HepG2 (cell line): ENCODE measurements around the gene ADPRM. TPM values are rescaled to one million over a fixed set of nuclear protein-coding genes. Genes with fewer than 3 reads are reported as not detected.
A peak's percentile ranks its signal among the peaks of the same experiment; 100 is the strongest.

Source experiments
- ARID2 ChIP-seq: sonication (generic); formaldehyde crosslinking; IDR thresholded peaks from 2 replicates; pipeline ENCODE4 v1.8.1; 2022; ENCODE audit warnings: mild to moderate bottlenecking, missing genetic modification reagents, borderline replicate concordance
- EHMT2 ChIP-seq: fragments of 200-600 bp; sonication (generic); IDR thresholded peaks from 2 replicates; pipeline ENCODE4 v1.7.0; 2017; ENCODE audit warnings: antibody characterized with exemption, low read depth, low read length, borderline replicate concordance
- ETV5 ChIP-seq: IDR thresholded peaks from 2 replicates; pipeline ENCODE4 v1.6.1; 2018; ENCODE audit warnings: missing biosample characterization, missing genetic modification reagents, inconsistent platforms, borderline replicate concordance
- FOXP1 ChIP-seq, 2 experiments: fragments of 450-650 bp in 1 of 2; IDR thresholded peaks; 2 replicates each; pipeline ENCODE4 v1.6.1; 2017 to 2018; ENCODE audit warnings: antibody characterized with exemption in 1 of 2
- HHEX ChIP-seq: IDR thresholded peaks from 2 replicates; pipeline ENCODE4 v1.6.1; 2016; ENCODE audit warnings: control low read depth
- KLF12 ChIP-seq: sonication (generic); formaldehyde crosslinking; IDR thresholded peaks from 2 replicates; pipeline ENCODE4 v1.4.0; 2020; ENCODE audit warnings: missing genetic modification reagents, borderline replicate concordance
- NCOA1 ChIP-seq: sonication (generic); formaldehyde crosslinking; IDR thresholded peaks from 2 replicates; pipeline ENCODE4 v1.9.0; 2021; ENCODE audit warnings: missing genetic modification reagents
- NFATC3 ChIP-seq: sonication (generic); formaldehyde crosslinking; IDR thresholded peaks from 2 replicates; pipeline ENCODE4 v1.5.1; 2020; ENCODE audit warnings: mild to moderate bottlenecking, missing genetic modification reagents
- NFRKB ChIP-seq: fragments of 450-650 bp; IDR thresholded peaks from 2 replicates; pipeline ENCODE4 v1.6.1; 2017
- NFYC ChIP-seq: IDR thresholded peaks from 2 replicates; pipeline ENCODE4 v1.6.1; 2016; ENCODE audit warnings: missing genetic modification reagents, missing compliant biosample characterization
- PAWR ChIP-seq: sonication (generic); formaldehyde crosslinking; IDR thresholded peaks from 2 replicates; pipeline ENCODE4 v1.4.0; 2020; ENCODE audit warnings: missing genetic modification reagents, mild to moderate bottlenecking, borderline replicate concordance
- RARG ChIP-seq: sonication (generic); formaldehyde crosslinking; IDR thresholded peaks from 2 replicates; pipeline ENCODE4 v1.4.0; 2020; ENCODE audit warnings: low read depth, mild to moderate bottlenecking, missing genetic modification reagents
- SIN3B ChIP-seq: fragments of 150-350 bp; IDR thresholded peaks from 2 replicates; pipeline ENCODE4 v1.6.1; 2014; ENCODE audit warnings: low read length
- SP5 ChIP-seq: IDR thresholded peaks from 2 replicates; pipeline ENCODE4 v1.6.1; 2016; ENCODE audit warnings: low read depth, borderline replicate concordance
- TEAD3 ChIP-seq: optimal IDR thresholded peaks from 2 replicates; pipeline ENCODE3; 2016; ENCODE audit warnings: borderline replicate concordance
- ZEB1 ChIP-seq: IDR thresholded peaks from 2 replicates; pipeline ENCODE4 v1.6.1; 2012; ENCODE audit warnings: mild to moderate bottlenecking, low read depth, inconsistent platforms; ENCODE audit not compliant: insufficient replicate concordance
- ZFP41 ChIP-seq: sonication (generic); formaldehyde crosslinking; IDR thresholded peaks from 2 replicates; pipeline ENCODE4 v1.4.0; 2020; ENCODE audit warnings: mild to moderate bottlenecking, missing genetic modification reagents, borderline replicate concordance
- ZFP90 ChIP-seq: sonication (generic); formaldehyde crosslinking; IDR thresholded peaks from 2 replicates; pipeline ENCODE4 v1.8.0; 2022; ENCODE audit warnings: missing genetic modification reagents, mild to moderate bottlenecking, inconsistent platforms, borderline replicate concordance
- ZNF737 ChIP-seq: sonication (generic); formaldehyde crosslinking; IDR thresholded peaks from 2 replicates; pipeline ENCODE4 v1.5.0; 2020; ENCODE audit warnings: missing genetic modification reagents, mild to moderate bottlenecking, borderline replicate concordance
- ZNF777 ChIP-seq: sonication (generic); formaldehyde crosslinking; IDR thresholded peaks from 2 replicates; pipeline ENCODE4 v1.4.0; 2020; ENCODE audit warnings: missing genetic modification reagents
- ZSCAN22 ChIP-seq: sonication (generic); formaldehyde crosslinking; IDR thresholded peaks from 2 replicates; pipeline ENCODE4 v1.4.0; 2020; ENCODE audit warnings: mild to moderate bottlenecking, missing genetic modification reagents
- ZSCAN25 ChIP-seq: sonication (generic); formaldehyde crosslinking; IDR thresholded peaks from 2 replicates; pipeline ENCODE4 v1.8.0; 2022; ENCODE audit warnings: mild to moderate bottlenecking, missing genetic modification reagents
- polyA plus RNA-seq, 8 experiments: library from polyadenylated mRNA; depleted of rRNA in 3 of 8; stranded (reverse) in 7 of 8; unstranded in 1 of 8; fragments of >200 nt; fragmentation: Illumina TruSeq in 4 of 8; extraction: Trizol in 4 of 8; gene quantifications; 2 replicates each; pipeline versions ENCODE4 v1.2.1 to v1.2.3, GENCODE V29; 2011 to 2016; ENCODE audit warnings: low read depth in 4 of 8, missing spikeins in 1 of 8, mixed read lengths in 1 of 8; ENCODE audit not compliant: insufficient read depth in 1 of 8
- total RNA-seq, 5 experiments: library from RNA; depleted of rRNA; stranded (reverse); fragments of >200 nt; fragmentation: Illumina TruSeq; extraction: Trizol; gene quantifications; 2 replicates each; pipeline ENCODE4 v1.2.3, GENCODE V29; 2016; ENCODE audit warnings: low read depth in 1 of 5
- TF ChIP-seq, protein P1 (sequence below): sonication (generic); formaldehyde crosslinking; IDR thresholded peaks from 2 replicates; pipeline ENCODE4 v1.5.0; 2020; ENCODE audit warnings: mild to moderate bottlenecking, missing genetic modification reagents
- TF ChIP-seq, protein P2 (sequence below): sonication (generic); formaldehyde crosslinking; IDR thresholded peaks from 2 replicates; pipeline ENCODE4 v1.4.0; 2020; ENCODE audit warnings: mild to moderate bottlenecking, low read depth, missing genetic modification reagents
- TF ChIP-seq, protein P3 (sequence below): sonication (generic); formaldehyde crosslinking; IDR thresholded peaks from 2 replicates; pipeline ENCODE4 v1.4.0; 2020; ENCODE audit warnings: missing genetic modification reagents

The ADPRM gene
- total and polyA plus RNA-seq, 2 of the 13 experiments (the other 11 are each of a cell fraction or from before 2014, with no cell fraction given), result 5.6 to 10.8 TPM

DNA sequence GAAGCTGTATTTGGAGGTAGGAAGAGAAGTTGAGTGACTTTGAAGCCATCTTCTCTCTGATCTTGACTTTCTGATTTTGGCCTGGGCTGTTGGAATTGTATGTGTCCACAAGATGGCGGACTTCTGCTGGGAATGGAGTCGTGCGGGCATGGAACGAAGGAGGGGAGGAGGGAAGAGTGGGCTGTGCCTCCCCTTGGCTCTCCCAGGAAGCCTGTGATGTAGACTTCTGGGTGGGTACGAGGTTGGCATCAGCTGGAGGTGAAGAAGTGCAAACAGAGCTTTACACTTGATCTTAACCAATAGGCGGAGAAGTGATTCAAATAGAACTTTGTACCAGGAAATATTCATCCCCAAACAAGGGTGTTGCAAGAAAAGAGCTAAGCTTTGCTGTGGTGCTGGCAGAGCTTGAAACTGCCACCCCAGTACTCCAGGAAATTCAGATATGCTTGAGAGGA is 39.8 kb downstream of the ADPRM start (continued):
- TF ChIP-seq, protein P1, sequence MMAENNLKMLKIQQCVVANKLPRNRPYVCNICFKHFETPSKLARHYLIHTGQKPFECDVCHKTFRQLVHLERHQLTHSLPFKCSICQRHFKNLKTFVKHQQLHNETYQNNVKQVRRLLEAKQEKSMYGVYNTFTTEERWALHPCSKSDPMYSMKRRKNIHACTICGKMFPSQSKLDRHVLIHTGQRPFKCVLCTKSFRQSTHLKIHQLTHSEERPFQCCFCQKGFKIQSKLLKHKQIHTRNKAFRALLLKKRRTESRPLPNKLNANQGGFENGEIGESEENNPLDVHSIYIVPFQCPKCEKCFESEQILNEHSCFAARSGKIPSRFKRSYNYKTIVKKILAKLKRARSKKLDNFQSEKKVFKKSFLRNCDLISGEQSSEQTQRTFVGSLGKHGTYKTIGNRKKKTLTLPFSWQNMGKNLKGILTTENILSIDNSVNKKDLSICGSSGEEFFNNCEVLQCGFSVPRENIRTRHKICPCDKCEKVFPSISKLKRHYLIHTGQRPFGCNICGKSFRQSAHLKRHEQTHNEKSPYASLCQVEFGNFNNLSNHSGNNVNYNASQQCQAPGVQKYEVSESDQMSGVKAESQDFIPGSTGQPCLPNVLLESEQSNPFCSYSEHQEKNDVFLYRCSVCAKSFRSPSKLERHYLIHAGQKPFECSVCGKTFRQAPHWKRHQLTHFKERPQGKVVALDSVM, result no peak
- TF ChIP-seq NFATC3, result no peak
- TF ChIP-seq NFYC (CRISPR knock-in tag), result no peak
- TF ChIP-seq ZNF777 (CRISPR knock-in tag), result no peak
- TF ChIP-seq SP5 (CRISPR knock-in tag), result 0 out of 2 replicates have a peak, but pooled peaks have one; percentile 21
- no peak for TF ChIP-seq EHMT2
- TF ChIP-seq ZSCAN25 (CRISPR knock-in tag), result no peak
- TF ChIP-seq ZFP90, result no peak
- peak; percentile 13; the same call in 1 of the 2 replicates for TF ChIP-seq ETV5 (CRISPR knock-in tag)
- TF ChIP-seq ARID2, result no peak
- TF ChIP-seq RARG (CRISPR knock-in tag), result no peak
- TF ChIP-seq, protein P2, sequence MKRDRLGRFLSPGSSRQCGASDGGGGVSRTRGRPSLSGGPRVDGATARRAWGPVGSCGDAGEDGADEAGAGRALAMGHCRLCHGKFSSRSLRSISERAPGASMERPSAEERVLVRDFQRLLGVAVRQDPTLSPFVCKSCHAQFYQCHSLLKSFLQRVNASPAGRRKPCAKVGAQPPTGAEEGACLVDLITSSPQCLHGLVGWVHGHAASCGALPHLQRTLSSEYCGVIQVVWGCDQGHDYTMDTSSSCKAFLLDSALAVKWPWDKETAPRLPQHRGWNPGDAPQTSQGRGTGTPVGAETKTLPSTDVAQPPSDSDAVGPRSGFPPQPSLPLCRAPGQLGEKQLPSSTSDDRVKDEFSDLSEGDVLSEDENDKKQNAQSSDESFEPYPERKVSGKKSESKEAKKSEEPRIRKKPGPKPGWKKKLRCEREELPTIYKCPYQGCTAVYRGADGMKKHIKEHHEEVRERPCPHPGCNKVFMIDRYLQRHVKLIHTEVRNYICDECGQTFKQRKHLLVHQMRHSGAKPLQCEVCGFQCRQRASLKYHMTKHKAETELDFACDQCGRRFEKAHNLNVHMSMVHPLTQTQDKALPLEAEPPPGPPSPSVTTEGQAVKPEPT (CRISPR knock-in tag), result no peak
- no peak for TF ChIP-seq ZNF737 (CRISPR knock-in tag)
- no peak for TF ChIP-seq SIN3B
- TF ChIP-seq HHEX (CRISPR knock-in tag), result 0 out of 2 replicates have a peak, but pooled peaks have one; percentile 9
- TF ChIP-seq KLF12 (CRISPR knock-in tag), result no peak
- no peak for TF ChIP-seq ZSCAN22 (CRISPR knock-in tag)
- peak; percentile 31 for TF ChIP-seq TEAD3 (CRISPR knock-in tag)
- no peak for TF ChIP-seq NCOA1 (CRISPR knock-in tag)
- TF ChIP-seq ZFP41 (CRISPR knock-in tag), result no peak
- no peak for TF ChIP-seq FOXP1 (IDR thresholded peaks at IDR 0.05)
- peak; percentile 26; the same call in 1 of the 2 replicates for TF ChIP-seq FOXP1 (CRISPR knock-in tag; IDR thresholded peaks at IDR 0.05)
- no peak for TF ChIP-seq ZEB1
- no peak for TF ChIP-seq NFRKB
- TF ChIP-seq, protein P3, sequence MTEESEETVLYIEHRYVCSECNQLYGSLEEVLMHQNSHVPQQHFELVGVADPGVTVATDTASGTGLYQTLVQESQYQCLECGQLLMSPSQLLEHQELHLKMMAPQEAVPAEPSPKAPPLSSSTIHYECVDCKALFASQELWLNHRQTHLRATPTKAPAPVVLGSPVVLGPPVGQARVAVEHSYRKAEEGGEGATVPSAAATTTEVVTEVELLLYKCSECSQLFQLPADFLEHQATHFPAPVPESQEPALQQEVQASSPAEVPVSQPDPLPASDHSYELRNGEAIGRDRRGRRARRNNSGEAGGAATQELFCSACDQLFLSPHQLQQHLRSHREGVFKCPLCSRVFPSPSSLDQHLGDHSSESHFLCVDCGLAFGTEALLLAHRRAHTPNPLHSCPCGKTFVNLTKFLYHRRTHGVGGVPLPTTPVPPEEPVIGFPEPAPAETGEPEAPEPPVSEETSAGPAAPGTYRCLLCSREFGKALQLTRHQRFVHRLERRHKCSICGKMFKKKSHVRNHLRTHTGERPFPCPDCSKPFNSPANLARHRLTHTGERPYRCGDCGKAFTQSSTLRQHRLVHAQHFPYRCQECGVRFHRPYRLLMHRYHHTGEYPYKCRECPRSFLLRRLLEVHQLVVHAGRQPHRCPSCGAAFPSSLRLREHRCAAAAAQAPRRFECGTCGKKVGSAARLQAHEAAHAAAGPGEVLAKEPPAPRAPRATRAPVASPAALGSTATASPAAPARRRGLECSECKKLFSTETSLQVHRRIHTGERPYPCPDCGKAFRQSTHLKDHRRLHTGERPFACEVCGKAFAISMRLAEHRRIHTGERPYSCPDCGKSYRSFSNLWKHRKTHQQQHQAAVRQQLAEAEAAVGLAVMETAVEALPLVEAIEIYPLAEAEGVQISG (CRISPR knock-in tag), result peak; percentile 31; the same call in 1 of the 2 replicates
- TF ChIP-seq PAWR, result no peak
- TF ChIP-seq, all 625 proteins: peak for 44
